ENCODE measurements around the gene TMEM8B.
"Not testable (repeated sequence)": the region's sequence is repeated elsewhere in the genome, so short reads cannot be mapped to it uniquely, and the experiment has no call there.

Gene TMEM8B

GRCh38 chr9:35867538-35867937, 38.5 kb downstream of the TMEM8B start:
- DNase-seq = no peak

- DNase-seq = no peak
These were observed 39.9 kb downstream of the TMEM8B start for GRCh38 chr9:35868933-35869332.

- no peak for DNase-seq
These were observed 40.7 kb downstream of the TMEM8B start for GRCh38 chr9:35869621-35870216.

GRCh38 chr9:35870351-35870923, 41.4 kb downstream of the TMEM8B start, which contains the start of gene OR13J1:
OR13J1 (minus strand) TSS chr9:35870401; CDS start chr9:35870401, 0 bp downstream.
- no peak for DNase-seq

GRCh38 chr9:35871545-35871944, 42.5 kb downstream of the TMEM8B start:
- no peak for DNase-seq

GRCh38 chr9:35872505-35872904, 43.5 kb downstream of the TMEM8B start:
- DNase-seq = no peak

GRCh38 chr9:35882263-35882848, 53.3 kb downstream of the TMEM8B start:
- peak; percentile 16 to 85 for DNase-seq

- DNase-seq = no peak
These were observed 54.0 kb downstream of the TMEM8B start for GRCh38 chr9:35882996-35883395.

GRCh38 chr9:35884908-35885307, 55.9 kb downstream of the TMEM8B start:
- DNase-seq = not testable (repeated sequence)

GRCh38 chr9:35891646-35892045, 62.6 kb downstream of the TMEM8B start:
- DNase-seq = no peak

- DNase-seq = no peak
These were observed 63.0 kb downstream of the TMEM8B start for GRCh38 chr9:35892051-35892450.

- DNase-seq = no peak
These were observed 67.5 kb downstream of the TMEM8B start for GRCh38 chr9:35896570-35896969.

- DNase-seq = not testable (repeated sequence)
These were observed 68.5 kb downstream of the TMEM8B start for GRCh38 chr9:35897376-35898099.

GRCh38 chr9:35898337-35898736, 69.3 kb downstream of the TMEM8B start:
- no peak for DNase-seq

- no peak for DNase-seq
These were observed 70.0 kb downstream of the TMEM8B start for GRCh38 chr9:35899021-35899420.

GRCh38 chr9:35903049-35903448, 74.0 kb downstream of the TMEM8B start:
- peak; percentile 80 to 88 for DNase-seq

- no peak for DNase-seq
These were observed 75.3 kb downstream of the TMEM8B start for GRCh38 chr9:35904338-35904737.

- DNase-seq = no peak
These were observed 76.2 kb downstream of the TMEM8B start for GRCh38 chr9:35905051-35905781.

- DNase-seq = no peak
These were observed 77.1 kb downstream of the TMEM8B start, which contains the start of gene HRCT1 for GRCh38 chr9:35905912-35906679. HRCT1 (plus strand) TSS chr9:35906202; CDS start chr9:35906288, 86 bp downstream.

GRCh38 chr9:35906923-35907699, 78.1 kb downstream of the TMEM8B start:
- no peak for DNase-seq
